Left renal pelvis (tissue), 4 donors: ENCODE results near the gene ZFHX3. TPM values are rescaled to one million over a fixed set of nuclear protein-coding genes. Genes with fewer than 3 reads are reported as not detected.
A peak's percentile ranks its signal among the peaks of the same experiment; 100 is the strongest.

Experiments
- DNase-seq, 4 donors: peaks; one replicate each; pipeline ENCODE4 v3.0.0-alpha.2; 2013; ENCODE audit warnings: low read depth in 4 of 4, low spot score in 3 of 4
- polyA plus RNA-seq, 4 donors: library from polyadenylated mRNA; unstranded; fragments of 120-200 nt; gene quantifications; one replicate each; pipeline ENCODE4 v1.2.1, GENCODE V29; 2013; ENCODE audit not compliant: insufficient read length in 4 of 4

Gene ZFHX3
- polyA plus RNA-seq, 4 donors: 7.3 to 26.9 (median 20.6) TPM

DNA sequence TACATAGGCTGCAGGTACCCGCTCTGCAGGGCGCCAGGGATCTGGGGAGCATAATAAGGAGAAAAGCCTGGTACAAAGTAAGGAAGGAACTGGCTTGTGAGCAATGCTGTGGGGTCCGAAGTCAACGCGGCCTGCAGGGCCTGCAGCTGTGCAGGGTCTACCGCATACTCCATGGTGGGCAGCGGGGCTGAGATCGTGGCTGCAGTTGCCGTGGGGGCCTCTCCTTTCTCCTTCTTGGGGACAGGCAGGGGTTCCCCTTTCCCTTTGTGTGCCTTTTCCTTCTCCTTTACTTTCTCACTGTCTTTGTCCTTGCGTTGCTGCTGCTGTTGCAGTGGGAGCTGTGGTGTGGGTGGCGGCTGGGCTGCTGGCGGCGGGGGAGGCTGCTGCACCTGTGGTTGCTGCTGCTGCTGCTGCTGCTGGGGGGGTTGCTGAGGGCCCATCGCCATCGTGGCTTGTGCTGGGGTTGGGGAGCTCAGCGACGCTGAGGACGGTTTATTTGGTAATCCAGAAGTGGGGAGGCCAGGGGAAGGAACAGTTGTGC, 259.6 kb downstream of the ZFHX3 start:
- no peak for DNase-seq

DNA sequence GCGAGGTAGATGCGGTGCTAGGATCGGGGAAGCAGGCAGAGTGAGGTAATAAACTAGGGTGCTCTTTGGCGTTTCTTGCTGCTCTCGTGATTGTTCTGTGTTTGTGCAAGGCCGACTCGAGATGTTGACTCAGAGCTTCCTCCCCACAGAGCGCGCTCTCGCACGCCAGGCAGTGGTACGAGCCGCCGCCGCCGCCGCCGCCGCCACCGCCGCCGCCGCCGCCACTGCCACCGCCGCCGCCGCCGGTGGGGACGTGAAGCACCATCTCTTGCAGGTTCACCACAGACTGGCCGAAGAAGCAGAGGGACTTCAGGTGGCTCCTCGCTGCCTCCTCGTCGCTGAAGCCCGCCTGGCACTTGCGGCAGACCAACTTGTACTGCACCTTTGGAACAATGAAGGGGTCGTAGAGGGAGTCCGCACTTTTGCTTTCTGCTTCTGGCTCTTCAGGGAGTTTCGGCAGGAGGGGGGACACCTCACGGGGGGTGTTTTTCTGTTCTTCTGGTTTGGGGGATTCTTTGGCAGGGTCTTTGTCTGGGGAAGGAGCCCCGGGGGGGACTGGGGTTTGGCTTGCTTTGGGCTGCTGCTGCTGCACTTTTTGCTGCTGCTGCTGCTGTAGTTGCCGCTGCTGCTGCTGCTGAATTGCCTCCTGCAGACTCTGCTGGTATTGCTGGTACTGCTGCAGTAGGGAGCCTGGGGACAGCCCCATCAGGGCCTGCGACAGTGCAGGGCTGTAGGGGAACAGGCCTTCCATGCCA, 260.2 kb downstream of the ZFHX3 start:
- DNase-seq: peak in 2 of 4 donors; percentile 31 to 50

DNA sequence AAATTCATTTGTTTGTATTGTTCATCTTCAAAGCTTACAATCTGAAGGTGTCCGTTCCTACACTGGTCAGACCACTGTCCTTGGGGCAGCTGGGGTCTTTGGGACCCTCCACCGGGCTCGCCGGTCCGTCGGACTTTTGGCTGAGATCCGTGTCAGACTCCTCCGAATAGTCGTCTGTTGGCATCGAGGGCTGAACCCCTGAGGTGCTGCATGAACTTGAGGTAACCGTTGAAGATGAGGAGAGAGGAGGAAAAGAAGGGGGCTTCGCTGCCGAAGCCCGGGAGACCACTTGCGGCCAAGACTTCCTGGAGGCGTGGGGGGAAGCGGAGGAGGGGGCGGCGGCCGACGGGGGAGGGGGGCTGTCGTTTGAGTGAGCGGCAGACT, 260.8 kb downstream of the ZFHX3 start:
- no peak for DNase-seq

GRCh38 chr16:72786606-72787005, 261.3 kb downstream of the ZFHX3 start:
- no peak for DNase-seq

GRCh38 chr16:72785886-72786285, 262.0 kb downstream of the ZFHX3 start:
- DNase-seq: no peak

GRCh38 chr16:72785171-72785570, 262.8 kb downstream of the ZFHX3 start:
- DNase-seq: no peak

DNA sequence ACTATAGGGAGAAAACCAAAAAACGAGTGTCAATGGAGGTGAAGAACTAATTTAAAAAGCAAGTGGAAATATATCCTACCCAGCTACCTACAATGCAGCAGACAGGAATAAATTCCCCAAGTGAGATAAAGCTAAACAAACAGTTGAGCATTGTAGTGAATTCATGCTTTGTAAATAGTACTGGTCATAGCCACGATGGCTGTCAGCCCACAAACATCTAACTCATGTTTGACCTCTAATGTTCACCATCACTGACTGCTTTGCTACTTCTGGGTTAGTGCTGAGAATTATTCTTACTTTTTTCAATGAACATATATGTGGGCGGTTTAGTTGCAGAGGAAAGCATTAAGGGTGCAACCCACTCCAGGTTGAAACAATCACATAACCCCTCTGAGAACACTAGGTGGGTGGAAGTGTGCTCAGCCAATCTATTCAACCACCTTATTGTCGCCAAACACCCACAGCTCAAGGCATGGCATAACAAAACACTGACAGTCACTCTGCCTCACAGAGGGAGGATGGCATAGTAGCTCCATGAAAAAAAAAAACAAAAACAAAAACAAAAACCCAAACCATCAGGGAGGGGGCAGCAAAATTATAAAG, 264.1 kb downstream of the ZFHX3 start:
- DNase-seq: no peak

DNA sequence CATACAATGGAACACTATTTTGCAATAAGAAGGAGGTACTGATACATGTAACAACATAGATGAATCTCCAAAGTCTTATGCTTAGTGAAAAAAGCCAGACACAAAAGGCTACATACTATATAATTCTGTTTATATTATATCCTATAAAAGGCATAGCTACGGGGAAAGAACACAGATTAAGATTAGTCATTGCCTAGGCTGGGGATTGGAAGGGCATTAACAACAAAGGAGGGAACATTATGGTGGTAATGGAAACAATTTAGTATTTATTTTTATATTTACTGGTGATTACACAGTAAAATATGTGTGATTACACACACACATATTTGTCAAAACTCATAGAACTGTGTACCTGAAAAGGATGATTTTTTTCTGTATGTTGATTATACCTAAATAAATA, 278.1 kb downstream of the ZFHX3 start:
- DNase-seq: no peak

DNA sequence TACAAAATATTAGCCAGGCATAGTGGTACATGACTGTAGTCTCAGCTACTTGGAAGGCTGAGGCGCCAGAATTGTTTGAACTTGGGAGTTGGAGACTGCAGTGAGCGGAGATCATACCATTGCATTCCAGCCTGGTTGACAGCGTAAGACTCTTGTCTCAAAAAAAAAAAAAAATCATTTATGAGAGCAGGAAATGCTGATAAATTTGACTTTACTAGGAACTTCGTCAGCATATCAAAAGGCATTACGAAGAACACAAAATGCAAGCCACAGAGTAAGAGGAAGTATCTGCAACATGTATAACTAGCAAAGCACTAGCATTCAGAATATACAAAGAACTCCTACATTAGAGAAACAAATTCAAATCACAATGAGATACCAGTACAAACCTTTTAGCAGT, 279.3 kb downstream of the ZFHX3 start:
- no peak for DNase-seq

DNA sequence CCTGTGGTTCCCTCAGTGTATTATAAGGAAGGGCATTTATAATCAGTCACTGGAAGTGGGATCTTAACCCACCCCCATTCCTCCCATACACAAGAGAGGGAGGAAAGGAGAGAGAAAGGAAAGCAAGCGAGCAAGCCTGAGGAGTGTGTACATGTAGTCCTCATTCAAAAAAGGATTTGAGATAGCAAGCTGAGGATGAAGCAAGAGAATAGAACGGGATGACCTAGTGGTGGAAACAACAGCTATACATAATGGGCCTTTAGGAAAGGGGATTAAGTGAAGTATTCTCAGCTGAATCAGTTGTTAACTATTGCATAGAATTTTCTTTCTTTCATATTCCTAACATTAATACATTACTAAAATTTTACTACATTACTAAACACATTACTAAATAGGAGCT, 281.4 kb downstream of the ZFHX3 start:
- DNase-seq: no peak

GRCh38 chr16:72764015-72764654, 283.8 kb downstream of the ZFHX3 start:
- no peak for DNase-seq

DNA sequence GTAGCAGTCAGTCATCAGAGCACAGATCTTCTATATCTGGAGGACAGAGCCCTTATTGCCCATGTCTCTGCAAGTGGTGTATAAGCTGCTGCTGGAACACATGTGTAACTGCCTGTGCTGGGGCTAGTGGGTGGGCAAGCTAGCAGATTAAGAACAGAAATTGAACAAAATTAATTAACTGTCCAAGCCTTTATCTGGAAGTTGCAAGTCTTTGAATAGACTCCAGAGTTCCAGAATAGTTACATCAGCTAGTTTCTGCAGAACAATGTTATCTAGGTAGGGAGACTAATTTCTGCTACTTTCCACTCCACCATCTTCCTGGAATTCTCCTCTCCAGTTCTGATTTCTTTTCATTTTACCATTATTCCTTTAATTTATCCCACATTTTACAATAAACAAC, 287.3 kb downstream of the ZFHX3 start:
- DNase-seq: no peak

DNA sequence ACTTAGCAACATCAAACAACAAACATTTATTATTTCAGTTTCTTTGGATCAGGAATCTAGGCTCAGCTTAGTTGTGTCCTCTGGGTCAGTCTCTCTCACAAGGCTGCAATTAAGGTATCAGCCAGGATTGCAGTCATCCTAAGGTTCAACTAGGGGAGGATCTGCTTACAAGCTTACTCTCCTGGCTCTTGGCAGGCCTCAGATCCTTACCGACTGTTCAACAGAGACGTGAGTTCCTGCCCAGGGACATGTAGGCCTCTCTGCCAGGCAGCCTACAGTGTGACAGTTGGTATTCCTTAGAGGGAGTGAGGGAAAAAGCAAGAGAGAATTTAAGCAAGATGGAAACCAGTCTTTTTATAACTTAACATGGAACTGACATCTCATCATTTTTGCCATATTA, 294.0 kb downstream of the ZFHX3 start:
- no peak for DNase-seq

GRCh38 chr16:72752004-72752695, 295.8 kb downstream of the ZFHX3 start:
- DNase-seq: no peak

GRCh38 chr16:72751076-72751475, 296.9 kb downstream of the ZFHX3 start:
- no peak for DNase-seq

GRCh38 chr16:72749091-72749490, 298.8 kb downstream of the ZFHX3 start:
- no peak for DNase-seq

DNA sequence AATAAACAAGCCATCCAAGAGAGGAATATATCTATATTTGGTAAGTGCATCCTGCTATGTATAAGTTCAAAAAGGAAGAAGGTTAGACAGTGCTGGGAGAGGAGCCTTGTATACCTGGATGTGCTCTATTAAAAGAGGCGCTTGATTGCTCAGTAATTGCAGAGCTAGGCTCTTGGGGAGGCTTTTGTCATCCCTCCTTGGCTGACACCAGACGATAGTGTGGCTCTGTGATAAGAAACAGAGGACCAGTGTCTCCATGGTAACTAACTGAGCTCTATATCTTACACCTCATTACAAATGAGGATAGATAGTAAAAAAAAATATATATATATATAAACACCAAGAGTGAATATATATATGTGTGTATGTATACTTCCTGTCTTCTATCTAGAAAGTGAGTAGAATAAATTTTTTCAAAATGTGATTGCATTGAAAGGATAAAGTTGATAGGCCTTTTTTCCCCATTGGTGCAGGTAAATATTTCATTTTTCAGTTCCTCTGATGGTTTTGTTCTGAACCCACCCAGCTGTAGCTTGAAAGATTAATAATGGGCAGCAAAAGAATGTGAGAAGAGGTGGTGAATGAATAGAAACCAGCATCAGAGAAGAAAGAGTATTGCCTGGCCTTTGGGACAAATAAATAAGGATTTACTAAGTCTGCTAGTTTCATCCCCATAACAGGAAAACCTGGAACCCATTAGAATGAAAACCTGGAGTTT, 303.7 kb downstream of the ZFHX3 start:
- DNase-seq: no peak

GRCh38 chr16:72743011-72743761, 304.7 kb downstream of the ZFHX3 start:
- DNase-seq: no peak

DNA sequence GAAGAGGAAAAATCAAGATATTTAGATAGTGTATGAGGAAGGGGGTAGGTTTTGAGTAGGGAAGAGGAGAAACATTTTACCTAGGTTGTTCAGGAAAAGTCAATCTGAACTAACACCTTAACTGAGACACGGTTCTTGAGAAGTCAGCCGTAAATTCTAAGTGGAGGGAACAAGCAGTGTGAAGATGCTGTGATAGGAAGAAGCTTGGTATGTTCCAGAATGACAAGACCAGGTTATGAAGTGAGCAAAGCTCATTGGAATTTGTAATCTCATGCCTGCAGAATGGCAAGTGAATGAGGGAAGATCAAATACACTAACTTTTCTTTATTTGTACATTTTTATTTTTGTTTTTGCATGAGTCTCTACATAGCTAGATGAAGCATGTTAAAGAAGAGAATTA, 307.6 kb downstream of the ZFHX3 start:
- no peak for DNase-seq

DNA sequence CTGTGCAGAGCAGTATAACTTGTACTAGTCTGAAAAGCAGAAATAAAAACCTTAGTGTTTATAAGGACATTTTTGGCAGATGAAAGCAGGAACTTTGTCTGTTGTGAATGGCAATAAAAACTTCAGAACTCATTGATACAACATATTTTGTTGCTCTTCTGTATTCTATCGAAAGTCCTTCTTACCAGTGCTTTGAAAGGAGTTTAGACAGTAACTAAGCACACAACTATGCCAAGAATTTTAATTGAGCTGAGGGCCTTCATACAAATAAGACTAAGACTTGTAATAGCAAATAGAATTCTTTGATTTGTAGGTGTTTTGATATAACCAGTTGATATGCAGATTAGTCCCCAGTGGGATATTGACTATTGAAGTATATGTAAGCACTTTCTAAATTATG, 308.4 kb downstream of the ZFHX3 start:
- no peak for DNase-seq
